ENCODE results near the gene DUSP15.
"Not testable (repeated sequence)": the region's sequence is repeated elsewhere in the genome, so short reads cannot be mapped to it uniquely, and the experiment has no call there.

The DUSP15 gene

GRCh38 chr20:31869942-31870725 is at the start of gene DUSP15, which contains the start of gene TTLL9:
Gene DUSP15, minus strand, starts transcription at chr20:31870527. Its CDS starts 190 bp downstream, at chr20:31870337.
Gene TTLL9, plus strand, starts transcription at chr20:31870634. Its CDS starts 493 bp downstream, at chr20:31871127.
- DNase-seq (ENCODE audit: extremely low read depth in 1 of 2, low read depth in 1 of 2) = no peak

- DNase-seq (ENCODE audit: extremely low read depth in 1 of 2, low read depth in 1 of 2) = no peak
Measured at GRCh38 chr20:31919410-31920155, 49.3 kb upstream of the DUSP15 start.

GRCh38 chr20:31918466-31919105 is 48.3 kb upstream of the DUSP15 start:
- no peak for DNase-seq (ENCODE audit: extremely low read depth in 1 of 2, low read depth in 1 of 2)

- not testable (repeated sequence) for DNase-seq (ENCODE audit: extremely low read depth in 1 of 2, low read depth in 1 of 2)
Measured at GRCh38 chr20:31917962-31918412, 47.7 kb upstream of the DUSP15 start.

- no peak for DNase-seq (ENCODE audit: extremely low read depth in 1 of 2, low read depth in 1 of 2)
Measured at GRCh38 chr20:31916708-31917107, 46.4 kb upstream of the DUSP15 start.

GRCh38 chr20:31915491-31916280 is 45.4 kb upstream of the DUSP15 start:
- DNase-seq (ENCODE audit: extremely low read depth in 1 of 2, low read depth in 1 of 2) = no peak

GRCh38 chr20:31914170-31914569 is 43.8 kb upstream of the DUSP15 start:
- DNase-seq (ENCODE audit: extremely low read depth in 1 of 2, low read depth in 1 of 2) = no peak

GRCh38 chr20:31913431-31914157 is 43.3 kb upstream of the DUSP15 start:
- no peak for DNase-seq (ENCODE audit: extremely low read depth in 1 of 2, low read depth in 1 of 2)

- DNase-seq (ENCODE audit: extremely low read depth in 1 of 2, low read depth in 1 of 2) = no peak
Measured at GRCh38 chr20:31910071-31910803, 39.9 kb upstream of the DUSP15 start.

- no peak for DNase-seq (ENCODE audit: extremely low read depth in 1 of 2, low read depth in 1 of 2)
Measured at GRCh38 chr20:31909253-31910070, 39.1 kb upstream of the DUSP15 start.

GRCh38 chr20:31908424-31908823 is 38.1 kb upstream of the DUSP15 start:
- DNase-seq (ENCODE audit: extremely low read depth in 1 of 2, low read depth in 1 of 2) = no peak

- no peak for DNase-seq (ENCODE audit: extremely low read depth in 1 of 2, low read depth in 1 of 2)
Measured at GRCh38 chr20:31908016-31908415, 37.7 kb upstream of the DUSP15 start.

- DNase-seq (ENCODE audit: extremely low read depth in 1 of 2, low read depth in 1 of 2) = no peak
Measured at GRCh38 chr20:31907046-31907445, 36.7 kb upstream of the DUSP15 start.

- no peak for DNase-seq (ENCODE audit: extremely low read depth in 1 of 2, low read depth in 1 of 2)
Measured at GRCh38 chr20:31906001-31906400, 35.7 kb upstream of the DUSP15 start.

GRCh38 chr20:31903627-31904386 is 33.5 kb upstream of the DUSP15 start:
- no peak for DNase-seq (ENCODE audit: extremely low read depth in 1 of 2, low read depth in 1 of 2)

GRCh38 chr20:31901615-31902014 is 31.3 kb upstream of the DUSP15 start:
- DNase-seq (ENCODE audit: extremely low read depth in 1 of 2, low read depth in 1 of 2) = no peak

GRCh38 chr20:31897541-31897940 is 27.2 kb upstream of the DUSP15 start:
- no peak for DNase-seq (ENCODE audit: extremely low read depth in 1 of 2, low read depth in 1 of 2)

GRCh38 chr20:31896049-31896448 is 25.7 kb upstream of the DUSP15 start:
- DNase-seq (ENCODE audit: extremely low read depth in 1 of 2, low read depth in 1 of 2) = no peak
